Epidermal melanocyte (primary cell): ENCODE measurements around the gene ATMIN.

ENCODE experiments used
- DNase-seq: peaks from one replicate; pipeline ENCODE4 v3.0.0; 2011; ENCODE audit warnings: low spot score; ENCODE audit not compliant: insufficient read length

ATMIN gene

GRCh38 chr16:81005610-81006161 lies 30.0 kb upstream of the ATMIN start:
- no peak for DNase-seq

- DNase-seq: no peak
Measured at GRCh38 chr16:81006211-81006812, 29.3 kb upstream of the ATMIN start.

- peak; percentile 83 for DNase-seq
Measured at GRCh38 chr16:81006813-81007695, 28.6 kb upstream of the ATMIN start, which contains the start of the genes CENPN and CMC2. Gene CENPN (plus strand): TSS chr16:81007214. CDS start chr16:81011940, 4,726 bp downstream. Gene CMC2 (minus strand): TSS chr16:81006885. CDS start chr16:80997394, 9,491 bp downstream.

GRCh38 chr16:81008505-81008789 lies 27.2 kb upstream of the ATMIN start:
- no peak for DNase-seq

DNA sequence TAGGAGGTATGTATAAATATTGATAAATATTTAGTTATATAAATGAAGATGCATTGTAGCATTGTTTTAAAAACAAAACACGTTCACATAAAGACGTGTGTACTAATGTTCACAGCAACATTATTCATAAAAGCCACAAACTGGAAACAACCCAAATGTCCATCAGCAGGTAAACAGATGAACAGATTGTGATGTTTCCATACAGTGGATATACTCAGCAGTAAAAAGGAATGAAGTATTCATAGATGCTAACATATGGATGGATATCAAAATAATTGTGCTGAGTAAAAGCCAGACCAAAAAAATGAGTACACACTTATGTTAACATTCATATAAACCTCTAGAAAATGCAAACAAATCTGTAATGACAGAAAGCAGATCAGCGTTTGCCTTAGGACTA lies 22.7 kb upstream of the ATMIN start:
- DNase-seq: no peak

DNA sequence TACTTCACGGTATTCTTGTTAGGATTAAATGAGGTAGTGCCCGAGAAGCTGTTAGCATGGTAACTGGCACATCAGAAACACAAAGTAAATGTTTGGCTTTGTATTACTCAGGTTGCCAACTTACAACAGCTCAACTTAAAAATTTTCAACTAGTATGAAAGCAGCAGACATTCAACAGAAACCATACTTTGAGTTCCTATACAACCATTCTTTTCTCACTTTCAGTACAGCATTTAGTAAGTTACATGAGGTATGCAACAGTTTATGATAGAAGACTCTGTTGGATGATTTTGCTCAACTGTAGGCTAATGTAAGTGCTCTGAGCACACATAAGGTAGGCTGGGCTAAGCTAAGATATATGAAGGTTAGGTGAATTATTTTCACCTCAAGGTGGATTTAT lies 21.0 kb upstream of the ATMIN start:
- DNase-seq: no peak

DNA sequence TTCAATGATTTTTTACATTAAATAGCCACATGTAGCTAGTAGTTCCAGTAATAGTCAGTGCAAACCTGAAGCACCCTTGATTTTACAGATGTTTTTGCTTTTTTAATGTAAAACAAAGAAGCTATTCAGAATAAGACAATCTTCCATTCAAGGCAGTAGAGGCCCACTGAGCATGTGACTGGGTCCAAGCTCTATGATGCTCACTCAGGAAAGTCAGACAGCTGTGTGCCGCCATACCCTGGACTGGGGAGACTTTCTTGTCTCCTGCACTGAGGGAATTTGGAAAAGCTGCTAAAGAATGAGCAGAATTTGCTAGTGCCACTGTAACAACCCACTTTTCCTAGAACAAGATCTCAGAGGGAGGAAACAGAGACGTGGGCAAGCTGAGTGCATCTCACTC lies 17.1 kb upstream of the ATMIN start:
- DNase-seq: peak; percentile 48

DNA sequence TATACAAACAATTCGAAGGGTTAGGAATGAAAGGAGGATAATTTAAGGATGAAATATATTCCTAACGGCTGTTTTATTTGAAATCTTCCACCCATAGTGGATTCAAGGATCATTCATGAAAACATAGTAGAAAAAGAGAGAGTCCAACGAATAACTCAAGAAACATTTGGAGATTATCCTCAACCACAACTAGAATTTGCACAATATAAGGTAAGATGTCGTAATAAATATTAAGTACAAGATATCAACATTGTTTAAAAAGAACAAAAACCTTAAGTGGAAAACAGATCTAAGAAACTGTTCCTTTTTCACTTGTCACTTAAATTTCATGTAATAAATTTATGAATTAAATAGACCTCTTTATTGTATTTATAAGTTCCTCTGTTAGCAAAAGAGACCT lies 9.2 kb upstream of the ATMIN start:
- DNase-seq: no peak

- no peak for DNase-seq
Measured at GRCh38 chr16:81029930-81030604, 5.6 kb upstream of the ATMIN start.

- DNase-seq: no peak
Measured at GRCh38 chr16:81035975-81036750, 521 bp downstream of the ATMIN start.

GRCh38 chr16:81036751-81037350 lies 1.2 kb downstream of the ATMIN start:
- DNase-seq: no peak

DNA sequence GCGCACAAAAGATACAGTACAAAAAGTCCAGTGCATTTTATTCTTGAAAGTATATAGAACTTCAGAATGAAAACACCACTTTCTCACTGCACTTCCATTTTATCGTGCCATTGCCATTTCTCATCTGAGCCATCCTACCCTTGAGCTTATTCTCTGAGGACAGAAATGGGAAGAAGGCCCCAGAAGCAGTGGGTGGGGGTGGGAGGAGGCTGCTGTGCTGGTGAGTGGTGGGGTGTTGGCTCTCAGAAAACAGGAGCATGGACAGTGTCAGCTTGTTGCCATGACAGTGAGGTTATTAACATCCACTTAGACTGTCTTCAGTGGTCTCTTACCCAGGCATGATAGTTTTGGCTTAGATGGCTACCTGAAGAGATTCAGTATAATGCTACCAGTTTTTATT lies 4.5 kb downstream of the ATMIN start:
- DNase-seq: no peak

- DNase-seq: no peak
Measured at GRCh38 chr16:81040842-81041241, 5.2 kb downstream of the ATMIN start.

- DNase-seq: no peak
Measured at GRCh38 chr16:81041696-81042095, 6.1 kb downstream of the ATMIN start.

GRCh38 chr16:81042821-81043220 lies 7.2 kb downstream of the ATMIN start:
- DNase-seq: no peak

GRCh38 chr16:81053761-81054160 lies 18.1 kb downstream of the ATMIN start:
- no peak for DNase-seq

GRCh38 chr16:81060576-81061306 lies 25.1 kb downstream of the ATMIN start:
- DNase-seq: no peak

GRCh38 chr16:81061307-81061640 lies 25.6 kb downstream of the ATMIN start:
- no peak for DNase-seq

DNA sequence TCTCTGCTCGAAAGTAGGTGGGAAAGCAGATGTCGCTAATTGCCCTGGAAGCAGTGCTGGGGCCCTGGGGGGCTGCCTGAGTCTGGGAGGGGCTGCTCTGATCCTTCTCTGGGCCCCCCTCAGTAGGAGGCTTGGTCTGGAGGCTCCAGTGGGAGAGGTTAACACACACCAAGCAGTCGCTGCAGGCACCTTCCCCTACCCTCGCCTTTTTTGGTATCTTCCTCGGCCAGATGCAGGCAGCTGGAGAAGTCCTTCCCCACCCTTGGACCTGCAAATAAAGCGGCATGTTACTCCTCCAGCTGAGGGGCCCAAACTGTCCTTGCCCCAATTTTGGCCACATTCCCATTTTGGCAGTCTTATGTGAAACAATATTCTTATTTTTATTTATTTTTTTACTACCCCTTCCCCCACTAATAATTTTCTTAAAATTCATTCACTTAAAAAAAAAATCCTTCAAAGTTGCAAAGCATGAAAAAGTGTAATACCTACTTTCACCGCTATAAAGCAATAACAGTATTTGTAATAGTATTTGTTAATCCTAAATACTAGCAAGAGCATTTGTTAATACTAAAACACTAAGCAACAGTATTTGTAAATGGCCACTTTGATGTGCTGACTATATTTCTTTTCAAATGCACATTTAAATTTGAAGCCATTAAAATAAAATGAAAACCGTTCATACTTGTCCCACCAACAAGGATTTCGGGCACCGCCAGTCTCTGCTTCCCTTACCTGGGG lies 26.4 kb downstream of the ATMIN start:
- DNase-seq: no peak

DNA sequence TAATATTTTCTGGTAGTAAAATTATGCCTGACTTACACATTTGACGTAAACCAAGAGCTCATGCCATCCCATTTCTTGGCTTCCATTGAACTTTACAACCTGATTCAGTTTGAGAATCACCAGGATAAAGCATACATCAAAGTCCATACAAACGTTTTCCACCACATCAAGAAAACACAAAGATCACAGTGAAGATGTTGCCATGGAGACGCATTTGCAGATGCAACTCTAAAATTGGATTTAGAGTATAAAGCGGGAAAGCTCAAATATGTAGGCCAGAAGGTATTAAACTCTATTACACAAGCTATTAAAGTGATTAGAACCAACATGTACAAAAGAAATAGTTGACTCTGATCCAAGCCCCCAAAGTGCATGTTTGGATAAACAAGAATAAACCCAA lies 31.0 kb downstream of the ATMIN start:
- no peak for DNase-seq
